Measurements from ENCODE around the gene PHLDB3.
A peak's percentile ranks its signal among the peaks of the same experiment; 100 is the strongest.
"Not testable (repeated sequence)": the region's sequence is repeated elsewhere in the genome, so short reads cannot be mapped to it uniquely, and the experiment has no call there.

Gene PHLDB3

DNA sequence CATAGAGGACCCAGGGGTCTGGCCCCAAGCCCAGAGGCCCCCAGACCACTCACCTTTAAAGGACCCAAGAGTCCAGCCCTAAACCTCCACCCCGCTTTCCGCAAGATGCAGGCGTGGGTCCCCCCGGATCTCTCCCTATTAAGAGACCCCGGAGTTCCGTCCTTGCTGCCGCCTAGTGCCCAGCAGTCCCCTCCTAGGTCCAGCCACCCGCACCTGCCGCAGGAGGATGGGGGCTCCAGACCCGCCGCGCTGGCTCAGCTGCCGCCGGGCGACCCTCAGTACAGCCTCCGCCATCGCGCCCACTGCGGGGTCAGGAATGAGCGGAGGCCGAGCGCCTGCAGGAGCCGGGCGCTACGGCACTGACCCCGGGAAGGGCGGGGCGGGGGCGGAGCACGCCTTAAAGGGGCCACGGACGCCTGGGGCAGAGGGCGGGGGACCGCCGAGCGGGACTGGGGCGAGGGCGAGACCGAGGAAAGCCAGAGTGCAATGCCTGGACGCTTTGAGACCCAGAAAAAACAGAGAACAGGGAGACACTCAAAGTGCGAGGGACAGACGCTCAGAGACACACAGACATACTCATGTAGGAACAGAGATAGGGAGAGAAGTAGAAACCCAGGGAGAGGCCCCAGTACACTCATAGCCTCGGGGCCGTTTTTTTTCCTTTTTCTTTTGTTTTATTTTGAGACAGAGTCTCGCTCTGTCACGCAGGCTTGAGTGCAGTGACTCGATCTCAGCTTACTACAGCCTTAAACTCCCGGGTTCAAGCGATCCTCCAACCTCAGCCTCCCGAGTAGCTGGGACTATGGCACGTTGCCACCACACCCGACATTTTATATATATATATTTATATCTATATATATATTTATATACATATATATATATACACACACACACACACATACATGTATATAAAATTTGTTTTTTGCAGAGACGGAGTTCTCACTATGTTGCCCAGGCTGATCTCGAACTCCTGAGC, 22.6 kb upstream of the PHLDB3 start, which contains the start of gene ETHE1:
ETHE1 (minus strand) TSS at position 318 of the 976 bp plus-strand sequence; CDS start at position 294, 24 bp downstream.
- DNase-seq, result peak; percentile 11

DNA sequence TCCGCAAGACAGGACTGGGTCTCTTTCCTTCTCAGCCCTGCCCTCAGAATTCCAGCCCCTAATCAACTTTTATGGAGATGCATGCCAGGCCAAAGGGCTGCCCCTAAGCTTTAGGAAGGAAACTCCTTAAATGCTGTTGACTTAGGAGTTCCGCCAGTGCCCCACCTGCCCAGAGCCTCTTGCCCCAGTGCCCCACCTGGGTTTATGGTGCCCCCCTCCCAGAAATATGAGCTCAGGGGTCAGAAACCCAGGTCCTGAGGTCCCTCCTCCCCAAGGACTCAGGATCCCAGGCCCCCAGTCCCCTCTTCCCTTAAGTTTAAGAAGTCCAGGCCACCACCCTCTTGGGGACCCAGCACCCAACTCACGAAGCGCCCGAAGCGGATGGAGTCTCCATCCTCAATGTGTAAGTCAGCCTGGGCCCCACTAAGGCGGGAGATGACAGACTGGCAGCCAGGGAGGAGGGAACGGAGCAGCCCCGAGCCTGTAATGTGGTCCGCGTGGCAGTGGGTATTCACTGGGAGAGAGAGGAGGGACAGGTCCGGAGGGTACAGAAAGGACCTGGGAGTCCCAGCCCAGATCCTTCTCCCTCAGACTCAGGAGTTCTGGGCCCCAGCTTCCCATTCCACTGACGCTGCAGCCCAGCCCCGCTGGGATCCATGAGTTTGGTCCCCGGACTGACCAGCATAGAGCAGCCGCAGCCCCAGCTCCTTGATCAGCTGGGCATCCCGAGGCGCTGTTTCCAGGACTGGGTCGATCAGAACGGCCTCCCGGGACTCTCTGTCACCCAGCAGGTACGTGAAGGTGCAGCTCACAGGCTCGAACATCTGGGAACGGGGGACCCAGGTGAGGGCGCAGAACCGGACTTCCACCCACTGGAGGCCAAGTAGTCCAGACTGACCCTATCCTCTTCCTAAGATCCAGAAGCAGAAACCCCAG, 21.6 kb upstream of the PHLDB3 start:
- no peak for DNase-seq

- DNase-seq, result no peak
Measured at GRCh38 chr19:43524922-43525835, 20.6 kb upstream of the PHLDB3 start.

- not testable (repeated sequence) for DNase-seq
Measured at GRCh38 chr19:43523696-43524095, 19.1 kb upstream of the PHLDB3 start.

GRCh38 chr19:43522929-43523328, 18.4 kb upstream of the PHLDB3 start:
- no peak for DNase-seq

DNA sequence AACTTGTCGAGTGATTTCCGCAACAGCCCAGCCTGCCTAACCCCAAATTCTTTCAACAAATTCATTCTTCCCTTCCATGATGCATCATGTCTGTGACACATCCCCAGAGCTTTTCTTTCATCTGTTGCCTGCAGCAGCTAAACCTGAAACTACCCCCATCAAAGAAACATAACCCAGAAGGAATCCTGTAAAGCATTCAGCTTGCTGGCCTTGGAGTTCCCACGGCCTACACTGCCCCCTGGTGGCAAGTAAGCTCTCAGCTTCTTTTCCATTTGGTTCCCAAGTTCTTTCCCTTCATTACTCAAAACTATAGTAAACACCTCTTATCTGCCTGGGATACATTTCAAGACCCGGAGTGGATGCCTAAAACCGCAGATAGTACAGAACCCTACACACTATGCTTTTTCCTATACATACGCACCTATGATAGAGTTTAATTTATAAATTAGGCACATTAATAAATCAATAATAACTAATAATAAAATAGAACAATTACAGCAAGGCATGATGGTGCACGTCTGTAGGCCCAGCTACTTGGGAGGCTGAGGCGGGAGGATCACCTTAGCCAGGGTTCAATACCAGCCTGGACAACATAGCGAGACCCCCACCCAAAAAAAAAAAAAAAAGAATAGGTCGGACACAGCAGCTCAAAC, 15.0 kb upstream of the PHLDB3 start:
- DNase-seq, result peak; percentile 48

DNA sequence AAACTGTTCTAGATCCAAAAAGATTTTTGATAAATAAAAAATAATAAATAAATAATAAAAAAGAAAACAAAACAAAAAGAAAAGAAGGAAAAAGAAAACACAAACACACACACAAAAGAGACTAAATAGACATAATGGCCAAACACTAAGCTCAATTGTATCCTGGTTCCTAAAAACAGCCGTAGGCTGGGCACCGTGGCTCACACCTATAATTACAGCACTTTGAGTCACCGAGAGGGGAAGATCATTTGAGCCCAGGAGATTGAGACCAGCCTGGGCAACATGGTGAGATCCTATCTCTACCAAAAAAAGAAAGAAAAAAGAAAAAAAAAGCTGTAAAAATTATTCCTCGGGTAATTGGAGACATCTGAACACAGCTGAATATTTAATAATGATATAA, 13.5 kb upstream of the PHLDB3 start:
- DNase-seq, result no peak

GRCh38 chr19:43512399-43512798, 7.9 kb upstream of the PHLDB3 start:
- DNase-seq, result not testable (repeated sequence)

DNA sequence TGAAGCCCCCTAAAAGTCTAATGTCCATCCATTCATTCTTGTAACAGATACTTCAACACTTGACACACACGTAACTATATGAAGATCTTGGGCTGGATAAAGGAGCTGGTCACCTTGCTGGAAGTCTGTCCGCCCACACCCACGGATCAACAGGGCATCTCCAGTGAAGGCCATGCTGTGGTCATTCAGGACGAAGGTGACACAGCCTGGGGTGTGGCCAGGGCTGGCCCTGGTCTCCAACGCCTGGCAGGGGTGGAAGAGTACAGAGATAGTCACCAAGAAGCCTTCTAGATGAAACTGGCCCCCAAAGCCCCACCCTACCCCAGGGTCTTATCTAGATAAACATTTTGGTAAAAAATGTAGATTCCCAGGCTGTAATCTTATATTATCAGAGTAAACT, 6.8 kb upstream of the PHLDB3 start:
- no peak for DNase-seq

- DNase-seq, result no peak
Measured at GRCh38 chr19:43510713-43511112, 6.2 kb upstream of the PHLDB3 start.

DNA sequence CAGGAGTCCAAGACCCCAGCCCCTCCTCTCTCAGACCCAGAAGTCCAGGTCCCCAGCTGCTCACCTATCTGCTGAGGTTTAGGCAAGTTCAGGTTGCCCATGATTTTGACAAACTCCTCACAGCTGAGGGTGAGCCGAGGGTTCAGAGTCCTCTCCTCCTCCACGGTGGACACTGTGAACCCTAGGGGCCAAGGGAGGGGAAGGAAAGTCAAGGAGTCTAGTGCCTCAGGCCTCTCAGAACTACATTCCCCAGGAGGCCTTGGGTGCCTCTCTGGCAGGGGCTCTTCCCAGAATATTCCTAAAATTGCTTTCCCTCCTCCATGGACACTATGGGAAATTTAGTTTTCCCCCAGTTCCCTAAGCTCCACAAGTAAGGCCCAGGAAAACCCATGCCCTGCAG, 3.3 kb upstream of the PHLDB3 start:
- DNase-seq, result no peak

GRCh38 chr19:43506629-43507028, 2.1 kb upstream of the PHLDB3 start:
- no peak for DNase-seq

- no peak for DNase-seq
Measured at GRCh38 chr19:43505941-43506340, 1.4 kb upstream of the PHLDB3 start.

- DNase-seq, result no peak
Measured at GRCh38 chr19:43505186-43505456, 575 bp upstream of the PHLDB3 start.

DNA sequence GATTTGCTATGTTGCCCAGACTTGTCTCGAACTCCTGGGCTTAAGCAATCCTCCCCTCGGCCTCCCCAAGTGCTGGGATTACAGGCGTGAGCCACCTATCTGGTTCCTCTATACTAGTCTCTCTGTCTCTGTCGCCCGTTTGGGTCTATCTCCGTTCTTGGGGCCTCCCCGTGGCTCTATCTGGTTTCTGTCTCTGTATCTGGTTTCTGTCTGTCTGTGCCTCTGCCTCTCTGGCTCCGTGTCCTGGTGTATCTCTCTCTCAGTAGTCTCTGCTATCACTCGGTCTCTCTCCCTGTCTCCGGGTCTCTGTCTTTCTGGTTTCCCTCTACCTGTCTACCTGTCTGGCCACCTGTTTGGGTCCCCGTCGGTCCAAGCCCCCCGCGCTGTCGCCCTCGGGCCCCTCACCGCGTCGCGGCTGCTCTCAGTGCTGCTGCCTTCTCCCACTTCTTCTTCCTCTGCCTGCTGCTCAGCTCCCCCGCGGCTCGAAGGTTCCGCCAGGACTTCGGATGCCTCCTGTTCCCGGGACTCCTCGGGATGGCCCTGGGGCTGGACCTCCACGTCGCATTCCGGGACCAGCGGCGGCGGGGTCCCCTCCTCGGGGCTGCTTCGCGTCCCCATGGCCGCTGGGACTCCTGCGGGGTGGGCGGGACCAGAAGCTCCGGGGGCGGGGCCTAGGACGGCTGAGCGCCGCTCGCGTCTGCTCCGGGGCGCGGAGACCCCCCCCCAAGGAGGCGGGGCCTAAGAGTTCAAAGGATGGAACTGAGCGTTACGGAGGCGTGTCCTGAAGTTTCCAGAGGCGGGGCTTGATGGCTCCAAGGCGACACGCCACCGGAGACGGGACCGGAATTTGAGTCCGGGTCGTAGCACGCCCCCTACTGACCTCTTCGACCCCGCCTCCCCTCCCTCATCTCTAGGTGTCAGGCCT, 783 bp downstream of the PHLDB3 start:
- DNase-seq, result peak; percentile 53

GRCh38 chr19:43502419-43502976, 2.0 kb downstream of the PHLDB3 start:
- no peak for DNase-seq

DNA sequence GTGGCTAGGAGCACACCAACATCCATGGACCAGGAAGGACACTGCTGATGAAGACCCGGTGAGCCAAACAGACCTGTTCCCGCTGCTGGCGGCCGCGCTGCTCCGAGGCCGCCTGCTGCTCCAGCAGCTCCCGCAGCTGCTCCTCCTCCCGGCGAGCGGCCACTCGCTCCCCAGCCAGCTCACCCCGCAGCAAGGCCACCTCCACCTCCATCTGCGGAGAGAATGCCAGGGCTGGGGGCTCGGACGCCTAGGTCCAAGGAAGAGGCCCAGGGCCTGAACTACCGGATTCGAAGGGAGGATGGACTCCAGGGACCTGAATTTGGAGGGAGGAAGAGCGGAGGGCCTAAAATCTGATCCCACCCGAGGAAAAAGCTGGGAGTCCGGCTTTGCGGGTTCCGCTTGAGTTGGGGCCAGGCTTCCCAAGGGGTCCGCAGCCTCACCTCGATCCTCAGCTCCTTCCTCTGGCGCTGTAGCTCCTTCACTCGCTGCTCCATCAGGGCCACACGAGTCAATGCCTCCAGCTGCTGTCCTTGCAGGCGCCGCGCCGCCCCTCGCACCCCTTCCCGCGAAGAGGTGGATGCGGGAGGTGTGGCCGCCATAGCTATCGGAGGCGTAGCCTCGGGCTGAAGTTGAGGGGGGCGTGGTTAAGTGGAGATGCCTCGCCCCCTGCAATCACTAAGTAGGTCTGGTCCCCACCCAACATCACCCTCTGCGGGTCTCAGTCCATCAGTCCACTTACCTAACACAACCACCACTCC, 2.7 kb downstream of the PHLDB3 start:
- no peak for DNase-seq

DNA sequence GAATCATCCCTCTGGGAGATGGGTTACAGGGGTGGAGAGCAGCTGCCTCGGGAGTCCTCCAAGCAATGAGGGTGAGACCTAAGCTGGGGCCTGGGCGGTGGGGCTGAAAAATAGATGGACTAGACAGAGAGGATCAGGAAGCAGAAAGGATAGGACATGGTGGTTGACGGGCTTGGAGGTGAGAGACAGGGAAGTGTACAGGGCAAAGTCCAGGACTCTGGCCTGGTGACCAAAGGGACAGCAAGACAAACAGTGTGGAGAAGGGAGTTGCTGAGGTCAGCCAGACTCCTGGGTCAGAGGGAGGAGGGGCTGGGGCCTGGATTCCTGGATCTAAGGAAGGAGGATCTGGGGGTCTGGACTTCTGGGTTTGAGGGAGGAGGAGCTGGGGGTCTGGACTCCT, 5.5 kb downstream of the PHLDB3 start:
- DNase-seq, result no peak

GRCh38 chr19:43498233-43498842, 6.2 kb downstream of the PHLDB3 start:
- no peak for DNase-seq
